Measurements from ENCODE around the gene ARSG.

ARSG gene

GRCh38 chr17:68385490-68386215 lies 94.4 kb downstream of the ARSG start:
- no peak for DNase-seq (ENCODE audit: low read depth)
- no peak overlapping the region for H3K4me3 ChIP-seq (ENCODE audit: control insufficient read depth, low read depth, low read length)
- TF ChIP-seq CTCF (IDR thresholded peaks at IDR 0.05; ENCODE audit: control insufficient read depth, insufficient read depth, low read depth, low read length, missing control alignments): no peak

GRCh38 chr17:68387435-68388218 lies 96.3 kb downstream of the ARSG start:
- no peak for TF ChIP-seq CTCF (IDR thresholded peaks at IDR 0.05; ENCODE audit: control insufficient read depth, insufficient read depth, low read depth, low read length, missing control alignments)
- no peak overlapping the region for H3K4me3 ChIP-seq (ENCODE audit: control insufficient read depth, low read depth, low read length)
- DNase-seq (ENCODE audit: low read depth): no peak

- no peak for DNase-seq (ENCODE audit: low read depth)
- H3K4me3 ChIP-seq (ENCODE audit: control insufficient read depth, low read depth, low read length): no peak overlapping the region
- TF ChIP-seq CTCF (IDR thresholded peaks at IDR 0.05; ENCODE audit: control insufficient read depth, insufficient read depth, low read depth, low read length, missing control alignments): no peak
Observed at GRCh38 chr17:68389041-68389440, 97.7 kb downstream of the ARSG start.

DNA sequence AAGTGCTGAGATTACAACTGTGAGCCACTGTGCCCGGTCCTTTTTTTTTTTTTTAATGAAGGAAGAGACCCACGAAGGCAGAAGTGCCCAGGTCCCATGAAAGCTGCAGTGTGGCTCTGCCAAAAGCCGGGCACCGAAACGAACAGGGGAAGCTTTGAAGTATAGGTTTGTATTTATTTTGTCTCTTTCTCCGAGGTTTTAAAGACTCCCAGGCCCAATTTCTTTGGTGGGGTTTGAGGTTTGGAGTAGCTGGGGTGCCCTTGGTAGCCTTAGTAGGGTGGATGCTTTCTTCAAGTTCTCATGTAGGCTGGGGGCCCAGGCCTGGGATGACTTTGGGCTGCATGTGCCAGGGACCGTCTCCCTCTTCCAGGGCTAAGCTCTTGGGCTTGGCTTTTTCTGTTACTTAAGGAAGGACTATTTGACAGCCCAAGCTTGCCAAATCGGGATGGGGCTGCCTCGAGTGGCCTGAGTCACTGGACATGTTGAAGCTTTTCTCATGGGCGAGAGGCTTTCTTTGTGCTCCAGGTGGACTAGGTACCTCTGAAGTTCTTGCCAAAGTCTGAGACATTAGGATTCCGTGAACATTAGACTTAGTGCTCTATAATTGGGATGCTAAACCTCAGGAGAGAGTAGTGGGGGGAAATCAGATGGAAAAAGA lies 99.7 kb downstream of the ARSG start:
- TF ChIP-seq CTCF (IDR thresholded peaks at IDR 0.05; ENCODE audit: control insufficient read depth, insufficient read depth, low read depth, low read length, missing control alignments): no peak
- H3K4me3 ChIP-seq (ENCODE audit: control insufficient read depth, low read depth, low read length): no peak overlapping the region
- no peak for DNase-seq (ENCODE audit: low read depth)

GRCh38 chr17:68391561-68392268 lies 100.4 kb downstream of the ARSG start:
- TF ChIP-seq CTCF (IDR thresholded peaks at IDR 0.05; ENCODE audit: control insufficient read depth, insufficient read depth, low read depth, low read length, missing control alignments): no peak
- no peak overlapping the region for H3K4me3 ChIP-seq (ENCODE audit: control insufficient read depth, low read depth, low read length)
- no peak for DNase-seq (ENCODE audit: low read depth)

GRCh38 chr17:68394608-68395331 lies 103.5 kb downstream of the ARSG start:
- DNase-seq (ENCODE audit: low read depth): no peak
- TF ChIP-seq CTCF (IDR thresholded peaks at IDR 0.05; ENCODE audit: control insufficient read depth, insufficient read depth, low read depth, low read length, missing control alignments): no peak
- H3K4me3 ChIP-seq (ENCODE audit: control insufficient read depth, low read depth, low read length): no peak overlapping the region

All from AG09309 (cell line).